ENCODE measurements around the gene TRPM5. TPM values are rescaled to one million over a fixed set of nuclear protein-coding genes. Genes with fewer than 3 reads are reported as not detected.

The TRPM5 gene
- total RNA-seq, 4 donors from 2014 or later = not detected

- intact Hi-C loops (cut with DNase I) = no loop called here
Measured at GRCh38 chr11:2470495-2470894, 26.2 kb upstream of the TRPM5 start.

DNA sequence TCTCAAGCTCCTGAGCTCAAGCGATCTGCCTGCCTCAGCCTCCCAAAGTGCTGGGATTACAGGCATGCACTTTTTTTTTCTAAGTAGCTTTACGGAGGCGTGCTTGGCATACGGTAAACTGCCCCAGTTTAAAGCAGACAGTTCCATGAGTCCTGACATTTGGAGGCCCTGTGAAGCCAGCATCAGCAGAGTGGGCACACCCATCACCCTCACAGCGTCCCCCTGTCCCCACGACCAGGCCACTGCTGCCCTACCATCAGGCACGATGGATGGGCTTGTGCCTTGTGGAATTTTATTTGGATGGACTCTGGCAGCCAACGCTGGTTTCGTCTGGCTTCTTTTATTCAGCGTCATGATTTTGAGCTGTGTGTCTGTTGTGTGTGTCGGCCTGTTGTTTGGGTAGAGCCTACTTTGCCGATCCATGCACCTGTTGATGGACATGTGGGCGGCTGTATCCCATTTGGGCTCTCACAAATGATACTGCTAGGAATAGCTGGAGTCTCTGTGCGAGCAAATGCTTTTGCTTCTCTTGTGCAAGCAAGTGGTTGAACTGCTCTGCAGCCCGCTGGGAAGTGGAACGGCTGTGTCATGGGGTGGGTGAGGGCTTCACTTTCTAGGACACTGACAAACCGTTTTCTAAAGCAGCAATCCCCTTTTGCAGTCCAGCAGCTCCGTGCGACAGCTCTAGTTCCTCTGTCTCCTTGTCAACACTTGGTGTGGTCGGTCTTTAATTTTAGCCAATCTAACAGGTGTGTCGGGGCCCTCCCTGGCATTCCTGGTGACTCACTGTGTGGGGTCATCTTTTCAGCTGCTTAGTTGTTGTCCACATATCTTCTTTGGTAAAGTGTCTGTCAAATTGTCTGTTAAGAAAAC is 24.3 kb upstream of the TRPM5 start:
- WGBS = 79% methylated on average over 21 of the region's 21 CpGs
- peak; percentile 81 for DNase-seq (ENCODE audit: extremely low spot score)
- intact Hi-C loops (cut with DNase I) = no loop called here
- H3K9me3 ChIP-seq = no peaks in the 10 kb centered on the region
- no peaks in the 10 kb centered on the region for H3K36me3 ChIP-seq
- H3K4me1 ChIP-seq = peaks cover 0 to 25% (median 0%) of the 10 kb centered on the region in 4 donors
- no peak overlapping the region for H3K27ac ChIP-seq (replicated peaks in 1 of 4)
- H3K27me3 ChIP-seq = peaks cover 0 to 66% (median 0%) of the 10 kb centered on the region in 4 donors
- no peak overlapping the region for H3K4me3 ChIP-seq
- TF ChIP-seq, protein P1, sequence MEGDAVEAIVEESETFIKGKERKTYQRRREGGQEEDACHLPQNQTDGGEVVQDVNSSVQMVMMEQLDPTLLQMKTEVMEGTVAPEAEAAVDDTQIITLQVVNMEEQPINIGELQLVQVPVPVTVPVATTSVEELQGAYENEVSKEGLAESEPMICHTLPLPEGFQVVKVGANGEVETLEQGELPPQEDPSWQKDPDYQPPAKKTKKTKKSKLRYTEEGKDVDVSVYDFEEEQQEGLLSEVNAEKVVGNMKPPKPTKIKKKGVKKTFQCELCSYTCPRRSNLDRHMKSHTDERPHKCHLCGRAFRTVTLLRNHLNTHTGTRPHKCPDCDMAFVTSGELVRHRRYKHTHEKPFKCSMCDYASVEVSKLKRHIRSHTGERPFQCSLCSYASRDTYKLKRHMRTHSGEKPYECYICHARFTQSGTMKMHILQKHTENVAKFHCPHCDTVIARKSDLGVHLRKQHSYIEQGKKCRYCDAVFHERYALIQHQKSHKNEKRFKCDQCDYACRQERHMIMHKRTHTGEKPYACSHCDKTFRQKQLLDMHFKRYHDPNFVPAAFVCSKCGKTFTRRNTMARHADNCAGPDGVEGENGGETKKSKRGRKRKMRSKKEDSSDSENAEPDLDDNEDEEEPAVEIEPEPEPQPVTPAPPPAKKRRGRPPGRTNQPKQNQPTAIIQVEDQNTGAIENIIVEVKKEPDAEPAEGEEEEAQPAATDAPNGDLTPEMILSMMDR (IDR thresholded peaks at IDR 0.05) = no peak
- no peak for TF ChIP-seq EP300 (IDR thresholded peaks at IDR 0.05)
- no peak for TF ChIP-seq POLR2A (IDR thresholded peaks at IDR 0.05; ENCODE audit: low read depth)
- TF ChIP-seq POLR2AphosphoS5 (IDR thresholded peaks at IDR 0.05) = no peak

More at GRCh38 chr11:2470495-2470894, 26.2 kb upstream of the TRPM5 start:
- H3K27me3 ChIP-seq = peaks cover 0 to 76% (median 0%) of the 10 kb centered on the region in 4 donors
- TF ChIP-seq EP300 (IDR thresholded peaks at IDR 0.05) = no peak
- TF ChIP-seq POLR2AphosphoS5 (IDR thresholded peaks at IDR 0.05) = no peak
- TF ChIP-seq, protein P1 (IDR thresholded peaks at IDR 0.05) = no peak
- no peak for TF ChIP-seq POLR2A (IDR thresholded peaks at IDR 0.05; ENCODE audit: low read depth)
- no peak for DNase-seq (ENCODE audit: extremely low spot score)
- H3K27ac ChIP-seq (replicated peaks in 1 of 4) = no peak overlapping the region
- WGBS = 79% methylated on average over 7 of the region's 7 CpGs
- H3K9me3 ChIP-seq = no peaks in the 10 kb centered on the region
- no peak overlapping the region for H3K4me3 ChIP-seq
- no peaks in the 10 kb centered on the region for H3K36me3 ChIP-seq
- peaks cover 0 to 11% (median 0%) of the 10 kb centered on the region in 4 donors for H3K4me1 ChIP-seq

GRCh38 chr11:2467695-2468055 is 23.4 kb upstream of the TRPM5 start:
- Histone ChIP-seq H3K27me3 (peaks cover 0 to 61% (median 0%) of the 10 kb centered on the region in 4 donors), H3K36me3 (no peaks in the 10 kb centered on the region), H3K27ac (replicated peaks in 1 of 4) (no peak overlapping the region), H3K4me1 (peaks cover 0 to 25% (median 0%) of the 10 kb centered on the region in 4 donors), H3K9me3 (no peaks in the 10 kb centered on the region), H3K4me3 (no peak overlapping the region)
- intact Hi-C loops (cut with DNase I) = no loop called here
- 80% methylated on average over 1 of the region's 7 CpGs for WGBS
- no peak for TF ChIP-seq POLR2AphosphoS5 (IDR thresholded peaks at IDR 0.05)
- TF ChIP-seq, protein P1 (IDR thresholded peaks at IDR 0.05) = no peak
- no peak for TF ChIP-seq POLR2A (IDR thresholded peaks at IDR 0.05; ENCODE audit: low read depth)
- TF ChIP-seq EP300 (IDR thresholded peaks at IDR 0.05) = no peak
- DNase-seq (ENCODE audit: extremely low spot score) = no peak

GRCh38 chr11:2466869-2467694 is 22.8 kb upstream of the TRPM5 start:
- no peaks in the 10 kb centered on the region for H3K9me3 ChIP-seq

More at GRCh38 chr11:2466869-2467694, 22.8 kb upstream of the TRPM5 start:
- TF ChIP-seq, protein P1 (IDR thresholded peaks at IDR 0.05) = no peak
- no peak for TF ChIP-seq POLR2A (IDR thresholded peaks at IDR 0.05; ENCODE audit: low read depth)
- TF ChIP-seq EP300 (IDR thresholded peaks at IDR 0.05) = no peak
- TF ChIP-seq POLR2AphosphoS5 (IDR thresholded peaks at IDR 0.05) = no peak
- peaks cover 0 to 29% (median 0%) of the 10 kb centered on the region in 4 donors for H3K4me1 ChIP-seq
- no peak for DNase-seq (ENCODE audit: extremely low spot score)
- H3K36me3 ChIP-seq = no peaks in the 10 kb centered on the region
- intact Hi-C loops (cut with DNase I) = no loop called here
- WGBS = 78% methylated on average over 10 of the region's 16 CpGs
- no peak overlapping the region for H3K4me3 ChIP-seq
- no peak overlapping the region for H3K27ac ChIP-seq (replicated peaks in 1 of 4)
- peaks cover 0 to 55% (median 0%) of the 10 kb centered on the region in 4 donors for H3K27me3 ChIP-seq

Data from esophagus muscularis mucosa (tissue), 4 donors.